Loucy (cell line): ENCODE measurements around the gene PGM2.
A peak's percentile ranks its signal among the peaks of the same experiment; 100 is the strongest.
"Not testable (repeated sequence)": the region's sequence is repeated elsewhere in the genome, so short reads cannot be mapped to it uniquely, and the experiment has no call there.

Experiments
- H2AFZ ChIP-seq: fragments of 200-600 bp; sonication (generic); 2 replicates; pipeline ENCODE4 v1.6.0; 2016; ENCODE audit warnings: antibody characterized with exemption, mild to moderate bottlenecking, low read length, moderate library complexity
- H3F3A ChIP-seq: fragments of 200-600 bp; 2 replicates; pipeline ENCODE4 v1.6.0; 2016; ENCODE audit warnings: antibody characterized with exemption, low read depth, mild to moderate bottlenecking
- H3K27me3 ChIP-seq: fragments of 200-600 bp; sonication (generic); 2 replicates; pipeline ENCODE4 v1.6.1; 2014; ENCODE audit warnings: low read length, mild to moderate bottlenecking; ENCODE audit not compliant: insufficient read depth, poor library complexity, severe bottlenecking
- H3K36me3 ChIP-seq: fragments of 200-600 bp; sonication (generic); 2 replicates; pipeline ENCODE4 v1.6.1; 2016; ENCODE audit warnings: low read length; ENCODE audit not compliant: insufficient read depth
- H3K4me1 ChIP-seq: fragments of 200-600 bp; sonication (generic); 2 replicates; pipeline ENCODE4 v1.5.1; 2014; ENCODE audit warnings: low read length, mild to moderate bottlenecking; ENCODE audit not compliant: insufficient read depth, poor library complexity, severe bottlenecking
- H3K4me2 ChIP-seq: fragments of 200-600 bp; sonication (generic); 2 replicates; pipeline ENCODE4 v1.6.0; 2014; ENCODE audit warnings: antibody characterized with exemption, low read length, low read depth, mild to moderate bottlenecking; ENCODE audit not compliant: poor library complexity, severe bottlenecking
- H3K4me3 ChIP-seq: fragments of 200-600 bp; sonication (generic); 2 replicates; pipeline ENCODE4 v1.5.1; 2014; ENCODE audit warnings: low read length, mild to moderate bottlenecking, mixed read lengths; ENCODE audit not compliant: poor library complexity, severe bottlenecking
- H3K79me2 ChIP-seq: fragments of 200-600 bp; sonication (generic); 2 replicates; pipeline ENCODE4 v1.6.1; 2014; ENCODE audit warnings: low read length; ENCODE audit not compliant: insufficient read depth
- H3K9ac ChIP-seq: fragments of 200-600 bp; sonication (generic); 2 replicates; pipeline ENCODE4 v1.6.0; 2014; ENCODE audit warnings: mild to moderate bottlenecking, low read depth, low read length, moderate library complexity; ENCODE audit not compliant: poor library complexity, severe bottlenecking
- H3K9me2 ChIP-seq: fragments of 200-600 bp; sonication (generic); replicated peaks from 2 replicates; pipeline ENCODE4 v1.6.1; 2016; ENCODE audit warnings: low read depth, low read length, mixed read lengths
- H3K9me3 ChIP-seq: fragments of 200-600 bp; sonication (generic); 2 replicates; pipeline ENCODE4 v1.6.1; 2014; ENCODE audit warnings: mild to moderate bottlenecking, antibody characterized with exemption, low read length, low read depth; ENCODE audit not compliant: insufficient read depth
- H4K20me1 ChIP-seq: fragments of 200-600 bp; sonication (generic); 2 replicates; pipeline ENCODE4 v1.6.0; 2014; ENCODE audit warnings: antibody characterized with exemption, low read length, mild to moderate bottlenecking; ENCODE audit not compliant: insufficient read depth, poor library complexity, severe bottlenecking
- EZH2phosphoT487 ChIP-seq: fragments of 200-600 bp; IDR thresholded peaks from 2 replicates; pipeline ENCODE4 v1.6.1; 2018; ENCODE audit warnings: antibody characterized with exemption, mild to moderate bottlenecking, moderate library complexity, borderline replicate concordance
- TF ChIP-seq, protein P1 (sequence below): fragments of 200-600 bp; sonication (generic); conservative IDR thresholded peaks from 2 replicates; pipeline ENCODE4 v1.5.1; 2014; ENCODE audit warnings: mild to moderate bottlenecking, antibody characterized with exemption, low read length

PGM2 gene

DNA sequence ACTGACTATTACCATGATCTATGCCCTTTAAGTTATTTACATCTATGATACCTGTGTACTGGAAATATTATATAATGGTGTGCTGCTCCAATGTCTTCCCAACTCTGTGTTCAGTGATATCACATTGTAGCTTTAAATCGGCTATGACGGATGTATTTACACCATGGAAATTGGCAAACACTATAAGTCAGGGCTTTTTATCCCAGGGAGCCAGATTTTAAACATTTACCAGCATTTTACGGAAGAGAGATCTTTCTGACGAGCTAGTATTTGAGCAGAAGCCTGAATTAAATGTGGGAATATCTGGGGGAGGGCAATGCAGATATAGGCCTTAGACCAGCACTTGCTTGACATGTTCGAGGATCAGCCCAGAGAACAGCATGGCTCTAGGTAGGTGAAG is 7.7 kb upstream of the PGM2 start:
- H3K4me1 ChIP-seq, result peaks cover 24% of the 10 kb centered on the region
- H2AFZ ChIP-seq, result no peak overlapping the region
- H3K4me2 ChIP-seq, result no peak overlapping the region
- no peak overlapping the region for H3K9ac ChIP-seq
- no peaks in the 10 kb centered on the region for H3K27me3 ChIP-seq
- no peaks in the 10 kb centered on the region for H3K36me3 ChIP-seq
- no peaks in the 10 kb centered on the region for H3K79me2 ChIP-seq
- H4K20me1 ChIP-seq, result no peaks in the 10 kb centered on the region
- no peaks in the 10 kb centered on the region for H3F3A ChIP-seq
- H3K4me3 ChIP-seq, result no peak overlapping the region
- no peaks in the 10 kb centered on the region; the same call in 1 of the 2 replicates for H3K9me3 ChIP-seq
- no peaks in the 10 kb centered on the region for H3K9me2 ChIP-seq
- TF ChIP-seq, protein P1, sequence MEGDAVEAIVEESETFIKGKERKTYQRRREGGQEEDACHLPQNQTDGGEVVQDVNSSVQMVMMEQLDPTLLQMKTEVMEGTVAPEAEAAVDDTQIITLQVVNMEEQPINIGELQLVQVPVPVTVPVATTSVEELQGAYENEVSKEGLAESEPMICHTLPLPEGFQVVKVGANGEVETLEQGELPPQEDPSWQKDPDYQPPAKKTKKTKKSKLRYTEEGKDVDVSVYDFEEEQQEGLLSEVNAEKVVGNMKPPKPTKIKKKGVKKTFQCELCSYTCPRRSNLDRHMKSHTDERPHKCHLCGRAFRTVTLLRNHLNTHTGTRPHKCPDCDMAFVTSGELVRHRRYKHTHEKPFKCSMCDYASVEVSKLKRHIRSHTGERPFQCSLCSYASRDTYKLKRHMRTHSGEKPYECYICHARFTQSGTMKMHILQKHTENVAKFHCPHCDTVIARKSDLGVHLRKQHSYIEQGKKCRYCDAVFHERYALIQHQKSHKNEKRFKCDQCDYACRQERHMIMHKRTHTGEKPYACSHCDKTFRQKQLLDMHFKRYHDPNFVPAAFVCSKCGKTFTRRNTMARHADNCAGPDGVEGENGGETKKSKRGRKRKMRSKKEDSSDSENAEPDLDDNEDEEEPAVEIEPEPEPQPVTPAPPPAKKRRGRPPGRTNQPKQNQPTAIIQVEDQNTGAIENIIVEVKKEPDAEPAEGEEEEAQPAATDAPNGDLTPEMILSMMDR, result no peak
- no peak for TF ChIP-seq EZH2phosphoT487

DNA sequence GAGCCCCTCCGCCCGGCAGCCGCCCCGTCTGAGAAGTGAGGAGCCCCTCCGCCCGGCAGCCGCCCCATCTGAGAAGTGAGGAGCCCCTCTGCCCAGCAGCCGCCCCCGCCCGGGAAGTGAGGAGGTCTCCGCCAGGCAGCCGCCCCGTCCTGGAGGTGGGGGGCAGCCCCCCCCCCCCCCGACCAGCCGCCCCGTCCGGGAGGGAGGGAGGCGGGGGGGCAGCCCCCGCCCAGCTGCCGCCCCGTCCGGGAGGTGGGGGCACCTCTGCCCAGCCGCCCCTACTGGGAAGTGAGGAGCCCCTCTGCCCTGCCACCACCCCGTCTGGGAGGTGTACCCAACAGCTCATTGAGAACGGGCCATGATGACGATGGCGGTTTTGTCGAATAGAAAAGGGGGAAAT is 6.0 kb upstream of the PGM2 start:
- not testable (repeated sequence) for H3K79me2 ChIP-seq, H3K9me2 ChIP-seq, H3K4me2 ChIP-seq, H3K4me3 ChIP-seq, H3K9ac ChIP-seq, H3K36me3 ChIP-seq, H4K20me1 ChIP-seq, H3F3A ChIP-seq, H2AFZ ChIP-seq, H3K27me3 ChIP-seq, H3K9me3 ChIP-seq
- H3K4me1 ChIP-seq, result peaks cover 20% of the 10 kb centered on the region

DNA sequence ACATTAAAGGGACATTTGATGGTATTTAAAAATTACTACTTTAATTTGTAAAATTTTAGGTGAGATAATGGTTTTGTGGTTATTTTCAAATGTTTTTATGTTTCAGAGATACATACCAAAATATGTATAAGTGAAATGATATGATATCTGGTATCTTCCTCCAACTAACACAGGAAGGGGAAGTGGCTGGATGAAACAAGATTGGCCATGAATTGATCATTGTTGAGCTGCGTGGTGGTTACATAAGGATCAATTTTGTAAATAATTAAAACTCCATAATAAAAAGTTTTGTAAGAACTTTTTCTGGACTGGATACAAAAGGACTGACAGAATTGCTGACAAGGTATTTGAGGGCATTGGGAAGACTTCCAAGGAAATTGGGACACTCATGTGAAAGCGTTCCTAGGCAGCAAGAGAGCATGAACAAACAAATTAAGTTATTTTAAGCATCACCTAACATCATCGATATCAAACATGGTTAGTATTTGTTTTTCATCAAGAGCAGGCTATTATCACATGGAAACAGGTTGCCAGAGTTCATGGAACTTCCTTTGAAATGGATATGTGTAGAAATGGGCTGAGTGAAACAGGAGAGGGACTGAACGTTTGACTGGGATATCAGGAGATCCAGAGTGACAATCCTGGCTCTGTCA is 4.4 kb upstream of the PGM2 start:
- peaks cover 5% of the 10 kb centered on the region for H3K4me1 ChIP-seq
- no peak overlapping the region for H3K4me2 ChIP-seq
- H3K9ac ChIP-seq, result no peak overlapping the region
- peaks cover 3% of the 10 kb centered on the region for H4K20me1 ChIP-seq
- H3K36me3 ChIP-seq, result no peaks in the 10 kb centered on the region
- TF ChIP-seq EZH2phosphoT487, result no peak
- TF ChIP-seq, protein P1, result no peak
- H3K27me3 ChIP-seq, result no peaks in the 10 kb centered on the region
- peaks cover 6% of the 10 kb centered on the region for H3K79me2 ChIP-seq
- no peak overlapping the region for H3K4me3 ChIP-seq
- no peaks in the 10 kb centered on the region for H3K9me3 ChIP-seq
- H3K9me2 ChIP-seq, result no peaks in the 10 kb centered on the region
- H2AFZ ChIP-seq, result no peak overlapping the region
- no peaks in the 10 kb centered on the region for H3F3A ChIP-seq

DNA sequence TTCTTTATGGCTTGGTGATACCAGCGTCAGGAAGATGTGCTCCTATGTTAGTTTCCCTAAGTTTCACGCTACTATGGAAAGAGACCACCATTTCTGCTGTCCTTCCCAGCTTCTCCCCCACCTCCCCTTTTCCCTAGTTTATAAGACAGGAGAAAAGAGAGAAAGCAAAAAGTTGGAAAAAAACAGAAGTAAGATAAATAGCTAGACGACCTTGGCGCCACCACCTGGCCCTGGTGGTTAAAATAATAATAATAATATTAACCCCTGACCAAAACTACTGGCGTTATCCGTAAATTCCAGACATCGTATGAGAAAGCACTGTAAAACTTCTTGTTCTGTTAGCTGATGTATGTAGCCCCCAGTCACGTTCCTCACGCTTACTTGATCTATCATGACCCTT is 985 bp upstream of the PGM2 start:
- H3K36me3 ChIP-seq, H3K9me2 ChIP-seq, H3K9me3 ChIP-seq, H4K20me1 ChIP-seq, H3F3A ChIP-seq, H3K27me3 ChIP-seq: not testable (repeated sequence)
- H3K9ac ChIP-seq, result peak overlapping the region; percentile 93
- TF ChIP-seq, protein P1, result 0 out of 2 replicates have a peak, but pooled peaks have one; percentile 34
- peak overlapping the region; percentile 96 for H3K4me3 ChIP-seq
- H3K4me2 ChIP-seq, result peak overlapping the region; percentile 86
- peaks cover 35% of the 10 kb centered on the region for H3K4me1 ChIP-seq
- peaks cover 39% of the 10 kb centered on the region for H3K79me2 ChIP-seq
- H2AFZ ChIP-seq, result peak overlapping the region; percentile 93
